ENCODE measurements around the gene MED9.

The MED9 gene

GRCh38 chr17:17541640-17542001, 64.8 kb downstream of the MED9 start (continued):
- no peak for TF ChIP-seq ZNF560 (tag by site-specific recombination; IDR thresholded peaks at IDR 0.05; ENCODE audit: borderline replicate concordance)
- no peak for TF ChIP-seq ZNF658 (tag by site-specific recombination; IDR thresholded peaks at IDR 0.05)
- no peak for TF ChIP-seq ZNF16 (tag by site-specific recombination; IDR thresholded peaks at IDR 0.05; ENCODE audit: low read depth)
